H9 (cell line): ENCODE results near the gene ERFL. TPM values are rescaled to one million over a fixed set of nuclear protein-coding genes. Genes with fewer than 3 reads are reported as not detected.

Experiments used
- DNase-seq: peaks from one replicate; pipeline ENCODE4 v3.0.0-alpha.2; 2017
- H2AFZ ChIP-seq: one replicate; pipeline ENCODE4 v1.6.1; 2013; ENCODE audit warnings: mild to moderate bottlenecking, low read length, control low read depth, moderate library complexity
- H2AK5ac ChIP-seq: 2 replicates; pipeline ENCODE4 v1.6.1; 2013; ENCODE audit warnings: low read length, control low read depth, mixed read lengths; ENCODE audit not compliant: insufficient read length
- H2BK120ac ChIP-seq: one replicate; pipeline ENCODE4 v1.6.1; 2013; ENCODE audit warnings: low read depth, mild to moderate bottlenecking, low read length, control low read depth, inconsistent platforms; ENCODE audit not compliant: poor library complexity, severe bottlenecking
- H2BK12ac ChIP-seq: 2 replicates; pipeline ENCODE4 v1.6.1; 2013; ENCODE audit warnings: low read length, control low read depth, mixed read lengths, low read depth; ENCODE audit not compliant: insufficient read length
- H2BK15ac ChIP-seq: 2 replicates; pipeline ENCODE4 v1.6.1; 2013; ENCODE audit warnings: low read depth, low read length, control low read depth
- H2BK20ac ChIP-seq: one replicate; pipeline ENCODE4 v1.6.1; 2013; ENCODE audit warnings: low read depth, mild to moderate bottlenecking, low read length, control low read depth, inconsistent platforms; ENCODE audit not compliant: poor library complexity, severe bottlenecking
- H2BK5ac ChIP-seq: 2 replicates; pipeline ENCODE4 v1.6.1; 2013; ENCODE audit warnings: low read length, control low read depth, mixed read lengths; ENCODE audit not compliant: insufficient read length
- H3K14ac ChIP-seq: 2 replicates; pipeline ENCODE4 v1.6.1; 2013; ENCODE audit warnings: low read length, control low read depth; ENCODE audit not compliant: insufficient read depth
- H3K18ac ChIP-seq: 2 replicates; pipeline ENCODE4 v1.6.1; 2013; ENCODE audit warnings: low read depth, mild to moderate bottlenecking, mixed read lengths, low read length, control low read depth; ENCODE audit not compliant: insufficient read length
- H3K23ac ChIP-seq: 2 replicates; pipeline ENCODE4 v1.6.1; 2013; ENCODE audit warnings: low read length, control low read depth, mixed read lengths, low read depth; ENCODE audit not compliant: insufficient read length
- H3K23me2 ChIP-seq: 2 replicates; pipeline ENCODE4 v1.6.1; 2013; ENCODE audit warnings: low read depth, mild to moderate bottlenecking, mixed read lengths, low read length, control low read depth; ENCODE audit not compliant: insufficient read length, poor library complexity, severe bottlenecking
- H3K27ac ChIP-seq: 2 replicates; pipeline ENCODE4 v1.5.1; 2013; ENCODE audit warnings: low read length, control low read depth, mixed read lengths, low read depth; ENCODE audit not compliant: insufficient read length
- H3K27me3 ChIP-seq: 2 replicates; pipeline ENCODE4 v1.6.1; 2013; ENCODE audit warnings: low read length, control low read depth, inconsistent platforms; ENCODE audit not compliant: insufficient read depth
- H3K4ac ChIP-seq: 2 replicates; pipeline ENCODE4 v1.6.1; 2013; ENCODE audit warnings: low read depth, mild to moderate bottlenecking, control low read depth, inconsistent platforms, low read length, moderate library complexity
- H3K4me1 ChIP-seq: 2 replicates; pipeline ENCODE4 v1.6.1; 2013; ENCODE audit warnings: low read length, control low read depth, inconsistent platforms; ENCODE audit not compliant: insufficient read depth
- H3K4me2 ChIP-seq: 2 replicates; pipeline ENCODE4 v1.6.1; 2013; ENCODE audit warnings: low read length, control low read depth, mixed read lengths; ENCODE audit not compliant: insufficient read length, insufficient read depth
- H3K56ac ChIP-seq: 2 replicates; pipeline ENCODE4 v1.6.1; 2013; ENCODE audit warnings: low read depth, mild to moderate bottlenecking, mixed read lengths, low read length, control low read depth; ENCODE audit not compliant: insufficient read length
- H3K79me1 ChIP-seq: 2 replicates; pipeline ENCODE4 v1.6.1; 2013; ENCODE audit warnings: low read depth, mild to moderate bottlenecking, moderate library complexity, low read length, control low read depth, inconsistent platforms; ENCODE audit not compliant: insufficient read depth, poor library complexity, severe bottlenecking
- H3K79me2 ChIP-seq: 2 replicates; pipeline ENCODE4 v1.6.1; 2013; ENCODE audit warnings: low read length, control low read depth, inconsistent platforms; ENCODE audit not compliant: insufficient read depth
- H3K9ac ChIP-seq: 2 replicates; pipeline ENCODE4 v1.6.1; 2013; ENCODE audit warnings: low read length, control low read depth, mixed read lengths; ENCODE audit not compliant: insufficient read length; ENCODE audit errors: extremely low read depth
- H3K9me3 ChIP-seq: one replicate; pipeline ENCODE4 v1.6.1; 2013; ENCODE audit warnings: low read depth, low read length, inconsistent platforms; ENCODE audit not compliant: control insufficient read depth
- H3T11ph ChIP-seq: one replicate; pipeline ENCODE4 v1.6.1; 2013; ENCODE audit warnings: mild to moderate bottlenecking, low read length, control low read depth, inconsistent platforms
- H4K20me1 ChIP-seq: one replicate; pipeline ENCODE4 v1.6.1; 2013; ENCODE audit not compliant: control insufficient read depth, insufficient read length, insufficient read depth
- H4K5ac ChIP-seq: 2 replicates; pipeline ENCODE4 v1.6.1; 2013; ENCODE audit warnings: low read depth, mild to moderate bottlenecking, mixed read lengths, low read length, control low read depth; ENCODE audit not compliant: insufficient read length
- H4K8ac ChIP-seq: replicated peaks from 2 replicates; pipeline ENCODE4 v1.6.1; 2013; ENCODE audit warnings: low read length, control low read depth, mixed read lengths, low read depth; ENCODE audit not compliant: insufficient read length
- H4K91ac ChIP-seq: 2 replicates; pipeline ENCODE4 v1.6.1; 2013; ENCODE audit warnings: low read depth, mild to moderate bottlenecking, moderate library complexity, mixed read lengths, low read length, control low read depth; ENCODE audit not compliant: insufficient read length
- H3K27ac Mint-ChIP-seq, 3 experiments: 2 replicates in 2 of 3; 3 replicates in 1 of 3; pipeline ENCODE4 v1.8.0; 2020 to 2021; ENCODE audit warnings: mixed read lengths in 3 of 3, mild to moderate bottlenecking in 1 of 3, moderate library complexity in 1 of 3
- H3K27me3 Mint-ChIP-seq: 2 replicates; pipeline ENCODE4 v1.8.0; 2021; ENCODE audit warnings: low read depth, mild to moderate bottlenecking, moderate library complexity, mixed read lengths
- H3K36me3 Mint-ChIP-seq, 3 experiments: 2 replicates in 2 of 3; 3 replicates in 1 of 3; pipeline ENCODE4 v1.8.0; 2020 to 2021; ENCODE audit warnings: low read depth in 3 of 3, mixed read lengths in 3 of 3; ENCODE audit not compliant: insufficient read depth in 1 of 3
- H3K4me1 Mint-ChIP-seq, 2 experiments: 2 replicates each; pipeline ENCODE4 v1.8.0; 2020; ENCODE audit warnings: mixed read lengths in 2 of 2
- H3K4me3 Mint-ChIP-seq, 2 experiments: 2 replicates in 1 of 2; 3 replicates in 1 of 2; pipeline ENCODE4 v1.8.0; 2020 to 2021; ENCODE audit warnings: mild to moderate bottlenecking in 2 of 2, mixed read lengths in 2 of 2, moderate library complexity in 1 of 2
- H3K9me3 Mint-ChIP-seq, 2 experiments: 2 replicates in 1 of 2; 3 replicates in 1 of 2; pipeline ENCODE4 v1.8.0; 2020; ENCODE audit warnings: mild to moderate bottlenecking in 2 of 2, mixed read lengths in 2 of 2, moderate library complexity in 1 of 2
- CTCF ChIP-seq: fragments of 200-600 bp; sonication (generic); conservative IDR thresholded peaks from 3 replicates; pipeline ENCODE4 v1.8.0; 2021; ENCODE audit warnings: antibody characterized with exemption, mild to moderate bottlenecking
- WGBS: extraction: QIAGEN DNeasy Blood & Tissue Kit; methylation state at CpG from one replicate; pipeline ENCODE4 v1.1.7; 2013; ENCODE audit warnings: missing lambda C conversion rate, low lambda C conversion rate, mixed read lengths; ENCODE audit not compliant: insufficient read length; ENCODE audit errors: extremely low coverage; 5-methylcytosine and 5-hydroxymethylcytosine counted together
- total RNA-seq: library from RNA; stranded (reverse); gene quantifications from 2 replicates; pipeline ENCODE4 v1.2.1, GENCODE V29; 2021

The ERFL gene
- total RNA-seq, 1 experiment from 2014 or later: 0.22 TPM

DNA sequence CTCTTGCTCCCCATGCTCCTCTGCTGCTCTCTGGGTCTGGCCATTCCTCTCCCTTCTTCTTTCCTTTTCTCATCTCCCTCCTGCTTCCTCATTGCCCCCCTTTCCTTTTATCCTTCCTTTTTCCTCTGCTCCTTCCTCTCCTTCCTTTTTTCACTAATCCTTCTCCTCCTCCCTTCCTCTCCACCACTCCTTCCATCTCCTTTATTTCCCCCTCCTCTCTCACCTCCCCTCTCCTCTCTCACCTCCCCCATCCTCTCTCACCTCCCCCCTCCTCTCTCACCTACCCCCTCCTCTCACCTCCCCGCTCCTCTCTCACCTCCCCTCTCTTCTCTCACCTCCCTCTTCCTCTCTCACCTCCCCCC is 31.7 kb downstream of the ERFL start:
- no CpG with 5 or more reads among the region's 1 CpG for WGBS
- no peak overlapping the region for H4K5ac ChIP-seq
- no peak overlapping the region for H3K27ac Mint-ChIP-seq
- H2AFZ ChIP-seq: no peak overlapping the region
- no peaks in the 10 kb centered on the region; the same call in 1 of the 2 replicates for H3K27me3 Mint-ChIP-seq
- no peak overlapping the region for H3K23ac ChIP-seq
- H3K18ac ChIP-seq: no peak overlapping the region
- H3K4me1 Mint-ChIP-seq: peaks cover 0 to 32% of the 10 kb centered on the region in 2 experiments; a peak in 2 of 4 replicates
- H3K27me3 ChIP-seq: no peaks in the 10 kb centered on the region
- no peak overlapping the region for H3K14ac ChIP-seq
- H3K9me3 ChIP-seq: no peaks in the 10 kb centered on the region
- no peaks in the 10 kb centered on the region for H3K23me2 ChIP-seq
- peaks cover 11 to 38% (median 37%) of the 10 kb centered on the region in 3 experiments; a peak in 6 of 7 replicates for H3K36me3 Mint-ChIP-seq
- no peak overlapping the region for H3K4me3 Mint-ChIP-seq
- no peak overlapping the region for H2BK15ac ChIP-seq
- H2AK5ac ChIP-seq: no peak overlapping the region
- H3K27ac ChIP-seq: no peak overlapping the region
- DNase-seq: no peak
- no peaks in the 10 kb centered on the region for H4K20me1 ChIP-seq
- no peak overlapping the region for H3K9ac ChIP-seq
- no peaks in the 10 kb centered on the region for H3K79me2 ChIP-seq
- no peak overlapping the region for H2BK5ac ChIP-seq
- no peaks in the 10 kb centered on the region for H3K79me1 ChIP-seq
- H2BK120ac ChIP-seq: no peak overlapping the region
- H3K4ac ChIP-seq: no peak overlapping the region
- no peak overlapping the region for H2BK12ac ChIP-seq
- H2BK20ac ChIP-seq: no peak overlapping the region
- TF ChIP-seq CTCF: no peak
- H3K4me1 ChIP-seq: no peaks in the 10 kb centered on the region; the same call in 1 of the 2 replicates
- H3K9me3 Mint-ChIP-seq: no peaks in the 10 kb centered on the region
- H4K91ac ChIP-seq: no peak overlapping the region
- H4K8ac ChIP-seq: no peak overlapping the region
- no peak overlapping the region for H3K56ac ChIP-seq
- no peak overlapping the region for H3T11ph ChIP-seq
- H3K4me2 ChIP-seq: no peak overlapping the region
